B cell (primary cell): Measurements from ENCODE around the gene SETDB1. TPM values are rescaled to one million over a fixed set of nuclear protein-coding genes. Genes with fewer than 3 reads are reported as not detected.

Experiments
- ATAC-seq: fragments of 200-7000 bp; cut with Tn5 transposase; one replicate; pipeline ENCODE4 v1.10.0; 2021; ENCODE audit warnings: low read depth, mild to moderate bottlenecking, moderate number of reproducible peaks, moderate library complexity
- CTCF ChIA-PET: fragments of 350-600 bp; sonication (Branson Sonifier 250); formaldehyde crosslinking; loops from one replicate; lab custom pipeline; 2021; ENCODE audit warnings: antibody characterized with exemption, inconsistent platforms; lab: Charles Lee
- POLR2A ChIA-PET: fragments of 350-600 bp; sonication (Branson Sonifier 250); formaldehyde crosslinking; loops from one replicate; lab custom pipeline; 2021; ENCODE audit warnings: antibody characterized with exemption; lab: Charles Lee
- DNase-seq: peaks from one replicate; pipeline ENCODE4 v3.0.0; 2013
- H2AFZ ChIP-seq: 2 replicates; pipeline ENCODE4 v1.6.1; 2012; ENCODE audit warnings: mild to moderate bottlenecking, low read depth, low read length; ENCODE audit not compliant: insufficient read depth, poor library complexity, severe bottlenecking
- H3K27ac ChIP-seq, 2 donors: 1 replicate in 1 of 2; 2 replicates in 1 of 2; pipeline ENCODE4 v1.5.1; 2012 to 2013; ENCODE audit warnings: low read length in 2 of 2, mild to moderate bottlenecking in 2 of 2, moderate library complexity in 1 of 2
- H3K27me3 ChIP-seq, 4 experiments: fragments of 200-600 bp in 1 of 4; sonication (generic) in 1 of 4; replicated peaks in 1 of 4; 1 replicate in 2 of 4; 2 replicates in 2 of 4; pipeline versions ENCODE4 v1.6.1 to v1.7.0; 2013 to 2016; ENCODE audit warnings: low read length in 3 of 4, mild to moderate bottlenecking in 2 of 4, mixed read lengths in 1 of 4, moderate library complexity in 1 of 4; ENCODE audit not compliant: insufficient read depth in 4 of 4, control insufficient read depth in 3 of 4; ENCODE audit errors: control extremely low read depth in 1 of 4
- H3K36me3 ChIP-seq, 2 experiments: replicated peaks in 1 of 2; 1 replicate in 1 of 2; 2 replicates in 1 of 2; pipeline versions ENCODE4 v1.6.1 to v1.7.1; 2013; ENCODE audit warnings: low read length in 1 of 2; ENCODE audit not compliant: insufficient read depth in 2 of 2, control insufficient read depth in 1 of 2; ENCODE audit errors: control extremely low read depth in 1 of 2, extremely low read depth in 1 of 2
- H3K4me1 ChIP-seq, 2 donors: fragments of 200-600 bp in 1 of 2; sonication (generic) in 1 of 2; 1 replicate in 1 of 2; 2 replicates in 1 of 2; pipeline versions ENCODE4 v1.5.1 to v1.6.1; 2013 to 2017; ENCODE audit warnings: low read length in 2 of 2; ENCODE audit not compliant: control insufficient read depth in 2 of 2, insufficient read depth in 2 of 2
- H3K4me2 ChIP-seq: replicated peaks from 2 replicates; pipeline ENCODE3; 2012; ENCODE audit warnings: mild to moderate bottlenecking, low read depth, low read length; ENCODE audit not compliant: poor library complexity, severe bottlenecking
- H3K4me3 ChIP-seq, 5 experiments: fragments of 200-600 bp in 1 of 5; sonication (generic) in 1 of 5; 1 replicate in 3 of 5; 2 replicates in 2 of 5; pipeline versions ENCODE4 v1.5.1 to v1.7.0; 2011 to 2016; ENCODE audit warnings: low read length in 4 of 5, mild to moderate bottlenecking in 4 of 5, low read depth in 2 of 5, control low read depth in 1 of 5, moderate library complexity in 1 of 5; ENCODE audit not compliant: insufficient read depth in 1 of 5; ENCODE audit errors: control extremely low read depth in 1 of 5, extremely low read depth in 1 of 5
- H3K79me2 ChIP-seq: fragments of 200-600 bp; sonication (generic); one replicate; pipeline ENCODE4 v1.6.0; 2016; ENCODE audit warnings: low read length; ENCODE audit not compliant: control insufficient read depth, insufficient read depth
- H3K9ac ChIP-seq: fragments of 200-600 bp; sonication (generic); 2 replicates; pipeline ENCODE4 v1.6.1; 2017; ENCODE audit warnings: mild to moderate bottlenecking, low read length, moderate library complexity
- H3K9me3 ChIP-seq, 3 donors: one replicate each; pipeline versions ENCODE4 v1.6.1 to v1.7.1; 2013; ENCODE audit warnings: low read length in 2 of 3; ENCODE audit not compliant: control insufficient read depth in 2 of 3, insufficient read depth in 1 of 3; ENCODE audit errors: control extremely low read depth in 1 of 3
- H4K20me1 ChIP-seq: 2 replicates; pipeline ENCODE4 v1.6.0; 2012; ENCODE audit warnings: mild to moderate bottlenecking, low read length; ENCODE audit not compliant: insufficient read depth, control insufficient read depth, poor library complexity, severe bottlenecking
- H3K27ac Mint-ChIP-seq: one replicate; pipeline ENCODE4 v1.8.0; 2021; ENCODE audit warnings: mixed read lengths
- H3K27me3 Mint-ChIP-seq: one replicate; pipeline ENCODE4 v1.8.0; 2021; ENCODE audit warnings: mixed read lengths
- H3K4me1 Mint-ChIP-seq: one replicate; pipeline ENCODE4 v1.8.0; 2021; ENCODE audit warnings: mixed read lengths
- H3K4me3 Mint-ChIP-seq: one replicate; pipeline ENCODE4 v1.8.0; 2021; ENCODE audit warnings: mixed read lengths
- H3K9me3 Mint-ChIP-seq: one replicate; pipeline ENCODE4 v1.8.0; 2022; ENCODE audit warnings: mixed read lengths; ENCODE audit not compliant: insufficient read depth
- EZH2 ChIP-seq: IDR thresholded peaks from 2 replicates; pipeline ENCODE4 v1.6.1; 2012; ENCODE audit warnings: borderline replicate concordance, low read depth, mild to moderate bottlenecking, moderate library complexity, low read length; ENCODE audit not compliant: insufficient read depth, poor library complexity, severe bottlenecking
- WGBS: methylation state at CpG from one replicate; pipeline ENCODE4 v1.1.5; 2013; ENCODE audit warnings: missing lambda C conversion rate; ENCODE audit not compliant: insufficient coverage; 5-methylcytosine and 5-hydroxymethylcytosine counted together
- intact Hi-C: fragments of 100-400 bp; cut with micrococcal nuclease; formaldehyde crosslinking; loops from one replicate; pipeline ENCODE4 v1.10.0; 2022
- polyA plus RNA-seq: library from polyadenylated mRNA; depleted of rRNA; stranded (reverse); fragments of >200 nt; gene quantifications from 2 replicates; pipeline ENCODE4 v1.2.3, GENCODE V29; 2012
- total RNA-seq, 2 donors: library from RNA; stranded (reverse); fragments of 120-200 nt in 1 of 2; gene quantifications; 1 replicate in 1 of 2; 2 replicates in 1 of 2; pipeline versions ENCODE4 v1.2.3 to v1.2.4, GENCODE V29; 2013 to 2022
- TF ChIP-seq, protein P1 (sequence below): fragments of 200-600 bp; IDR thresholded peaks from one replicate; pipeline ENCODE4 v1.8.0; 2022; ENCODE audit warnings: antibody characterized with exemption, mild to moderate bottlenecking

Gene SETDB1
- total and polyA plus RNA-seq, 2 donors (not counting 1 experiment from before 2014, with no cell fraction given): 57.4 to 115 TPM

DNA sequence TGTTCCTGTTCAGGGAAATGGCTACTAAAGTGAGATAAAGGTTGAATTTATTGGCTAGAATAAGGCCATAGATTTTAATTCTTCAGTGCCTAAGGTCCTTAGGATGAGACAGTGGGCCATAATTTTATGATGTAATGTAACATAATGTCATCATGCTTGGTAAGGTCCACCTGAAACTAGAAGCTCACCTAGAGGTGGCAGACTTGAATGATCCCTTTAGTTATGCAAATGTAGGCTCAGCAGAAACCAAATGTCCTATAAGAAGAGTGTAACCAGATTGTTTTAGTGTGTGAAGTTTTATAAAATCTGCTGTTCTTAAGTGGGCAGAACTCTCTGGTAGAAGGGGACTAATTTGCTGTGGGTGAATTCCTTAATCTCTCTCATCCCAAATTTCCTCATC lies 13.5 kb upstream of the SETDB1 start:
- Histone ChIP-seq H4K20me1 (no peaks in the 10 kb centered on the region), H3K79me2 (no peaks in the 10 kb centered on the region), H3K4me2 (no peak overlapping the region), H3K36me3 (no peaks in the 10 kb centered on the region), H3K27ac (no peak overlapping the region), H3K9me3 (peaks cover 0 to 7% (median 3%) of the 10 kb centered on the region in 3 donors), H2AFZ (no peak overlapping the region), H3K4me1 (peaks cover 6 to 9% of the 10 kb centered on the region in 2 donors), H3K27me3 (no peaks in the 10 kb centered on the region), H3K4me3 (no peak overlapping the region), H3K9ac (no peak overlapping the region)
- H3K4me1 Mint-ChIP-seq: peaks cover 7% of the 10 kb centered on the region
- H3K9me3 Mint-ChIP-seq: no peaks in the 10 kb centered on the region
- H3K27me3 Mint-ChIP-seq: no peaks in the 10 kb centered on the region
- no peak overlapping the region for H3K4me3 Mint-ChIP-seq
- no peak overlapping the region for H3K27ac Mint-ChIP-seq
- TF ChIP-seq EZH2: no peak
- TF ChIP-seq, protein P1, sequence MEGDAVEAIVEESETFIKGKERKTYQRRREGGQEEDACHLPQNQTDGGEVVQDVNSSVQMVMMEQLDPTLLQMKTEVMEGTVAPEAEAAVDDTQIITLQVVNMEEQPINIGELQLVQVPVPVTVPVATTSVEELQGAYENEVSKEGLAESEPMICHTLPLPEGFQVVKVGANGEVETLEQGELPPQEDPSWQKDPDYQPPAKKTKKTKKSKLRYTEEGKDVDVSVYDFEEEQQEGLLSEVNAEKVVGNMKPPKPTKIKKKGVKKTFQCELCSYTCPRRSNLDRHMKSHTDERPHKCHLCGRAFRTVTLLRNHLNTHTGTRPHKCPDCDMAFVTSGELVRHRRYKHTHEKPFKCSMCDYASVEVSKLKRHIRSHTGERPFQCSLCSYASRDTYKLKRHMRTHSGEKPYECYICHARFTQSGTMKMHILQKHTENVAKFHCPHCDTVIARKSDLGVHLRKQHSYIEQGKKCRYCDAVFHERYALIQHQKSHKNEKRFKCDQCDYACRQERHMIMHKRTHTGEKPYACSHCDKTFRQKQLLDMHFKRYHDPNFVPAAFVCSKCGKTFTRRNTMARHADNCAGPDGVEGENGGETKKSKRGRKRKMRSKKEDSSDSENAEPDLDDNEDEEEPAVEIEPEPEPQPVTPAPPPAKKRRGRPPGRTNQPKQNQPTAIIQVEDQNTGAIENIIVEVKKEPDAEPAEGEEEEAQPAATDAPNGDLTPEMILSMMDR: no peak
- ATAC-seq (no peak), DNase-seq (no peak)
- intact Hi-C loops: no loop called here
- CTCF ChIA-PET: interaction anchor here (1.2 to 1.6 kb wide), 3 partner anchors 10 to 147 kb away, joined by 3 to 5 read pairs (median 3); no protein-coding TSS in a partner anchor
- POLR2A ChIA-PET: no interaction called here

DNA sequence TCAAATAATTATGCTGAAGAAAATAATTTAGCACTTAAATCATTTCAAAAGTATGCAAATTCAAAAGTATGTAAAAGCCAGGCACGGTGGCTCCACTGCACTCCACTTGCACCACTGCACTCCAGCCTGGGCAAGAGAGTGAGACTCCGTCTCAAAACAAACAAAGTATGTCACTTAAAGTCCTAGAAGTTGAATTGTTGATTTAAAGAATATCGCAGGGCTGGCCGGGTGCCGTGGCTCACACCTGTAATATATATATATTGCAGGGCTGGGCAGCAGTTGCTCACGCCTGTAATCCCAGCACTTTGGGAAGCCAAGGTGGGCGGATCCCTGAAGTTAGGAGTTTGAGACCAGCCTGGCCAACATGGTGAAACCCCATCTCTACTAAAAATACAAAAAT lies 8.8 kb upstream of the SETDB1 start:
- Histone ChIP-seq H3K27ac (no peak overlapping the region), H2AFZ (no peak overlapping the region), H3K36me3 (no peaks in the 10 kb centered on the region), H3K4me3 (no peak overlapping the region), H3K79me2 (no peaks in the 10 kb centered on the region), H3K9me3 (no peaks in the 10 kb centered on the region), H4K20me1 (no peaks in the 10 kb centered on the region), H3K4me1 (peaks cover 3 to 4% of the 10 kb centered on the region in 2 donors), H3K4me2 (no peak overlapping the region), H3K27me3 (no peaks in the 10 kb centered on the region), H3K9ac (no peak overlapping the region)
- ChIA-PET POLR2A (no interaction called here), CTCF (no interaction called here)
- Mint-ChIP-seq H3K27me3 (no peaks in the 10 kb centered on the region), H3K27ac (no peak overlapping the region), H3K4me1 (peaks cover 3% of the 10 kb centered on the region), H3K4me3 (no peak overlapping the region), H3K9me3 (no peaks in the 10 kb centered on the region)
- no peak for DNase-seq
- ATAC-seq: no peak
- intact Hi-C loops: no loop called here
- WGBS: no CpG with 5 or more reads among the region's 7 CpGs
- TF ChIP-seq, protein P1: no peak
- TF ChIP-seq EZH2: no peak
